KMS-11 (cell line): ENCODE measurements around the gene CTSA.

Experiments used
- H2AFZ ChIP-seq: fragments of 200-600 bp; sonication (generic); 2 replicates; pipeline ENCODE4 v1.6.1; 2016; ENCODE audit warnings: antibody characterized with exemption, mixed run types, low read depth
- H3K27ac ChIP-seq: fragments of 200-600 bp; sonication (generic); 2 replicates; pipeline ENCODE4 v1.6.1; 2016; ENCODE audit warnings: mild to moderate bottlenecking, mixed run types
- H3K27me3 ChIP-seq: fragments of 200-600 bp; sonication (generic); 2 replicates; pipeline ENCODE4 v1.6.1; 2017; ENCODE audit warnings: mild to moderate bottlenecking, low read depth, mixed run types, moderate library complexity; ENCODE audit not compliant: insufficient read depth
- H3K36me3 ChIP-seq: fragments of 200-600 bp; sonication (generic); 2 replicates; pipeline ENCODE4 v1.6.1; 2017; ENCODE audit warnings: mild to moderate bottlenecking, mixed run types; ENCODE audit not compliant: insufficient read depth
- H3K4me1 ChIP-seq: fragments of 200-600 bp; sonication (generic); 2 replicates; pipeline ENCODE4 v1.6.1; 2016; ENCODE audit warnings: mild to moderate bottlenecking, low read depth, mixed run types; ENCODE audit not compliant: poor library complexity, severe bottlenecking
- H3K4me2 ChIP-seq: fragments of 200-600 bp; sonication (generic); 2 replicates; pipeline ENCODE4 v1.7.0; 2016; ENCODE audit warnings: mild to moderate bottlenecking, mixed run types
- H3K4me3 ChIP-seq: fragments of 200-600 bp; sonication (generic); IDR thresholded peaks from 2 replicates; pipeline ENCODE4 v1.6.1; 2017; ENCODE audit warnings: low read depth, low read length, mixed read lengths; ENCODE audit not compliant: insufficient read depth
- H3K79me2 ChIP-seq: fragments of 200-600 bp; sonication (generic); 2 replicates; pipeline ENCODE4 v1.6.1; 2016; ENCODE audit warnings: low read depth, mixed run types; ENCODE audit not compliant: insufficient read depth
- H3K9ac ChIP-seq: fragments of 200-600 bp; sonication (generic); 2 replicates; pipeline ENCODE4 v1.6.1; 2016; ENCODE audit warnings: mild to moderate bottlenecking, mixed run types
- H4K20me1 ChIP-seq: fragments of 200-600 bp; sonication (generic); 2 replicates; pipeline ENCODE4 v1.6.1; 2016; ENCODE audit warnings: mild to moderate bottlenecking, mixed run types; ENCODE audit not compliant: insufficient read depth
- CTCF ChIP-seq: fragments of 200-600 bp; sonication (generic); conservative IDR thresholded peaks from 2 replicates; pipeline ENCODE4 v1.6.1; 2017; ENCODE audit warnings: low read depth, mild to moderate bottlenecking, antibody characterized with exemption, low read length, moderate library complexity, mixed read lengths

The CTSA gene

DNA sequence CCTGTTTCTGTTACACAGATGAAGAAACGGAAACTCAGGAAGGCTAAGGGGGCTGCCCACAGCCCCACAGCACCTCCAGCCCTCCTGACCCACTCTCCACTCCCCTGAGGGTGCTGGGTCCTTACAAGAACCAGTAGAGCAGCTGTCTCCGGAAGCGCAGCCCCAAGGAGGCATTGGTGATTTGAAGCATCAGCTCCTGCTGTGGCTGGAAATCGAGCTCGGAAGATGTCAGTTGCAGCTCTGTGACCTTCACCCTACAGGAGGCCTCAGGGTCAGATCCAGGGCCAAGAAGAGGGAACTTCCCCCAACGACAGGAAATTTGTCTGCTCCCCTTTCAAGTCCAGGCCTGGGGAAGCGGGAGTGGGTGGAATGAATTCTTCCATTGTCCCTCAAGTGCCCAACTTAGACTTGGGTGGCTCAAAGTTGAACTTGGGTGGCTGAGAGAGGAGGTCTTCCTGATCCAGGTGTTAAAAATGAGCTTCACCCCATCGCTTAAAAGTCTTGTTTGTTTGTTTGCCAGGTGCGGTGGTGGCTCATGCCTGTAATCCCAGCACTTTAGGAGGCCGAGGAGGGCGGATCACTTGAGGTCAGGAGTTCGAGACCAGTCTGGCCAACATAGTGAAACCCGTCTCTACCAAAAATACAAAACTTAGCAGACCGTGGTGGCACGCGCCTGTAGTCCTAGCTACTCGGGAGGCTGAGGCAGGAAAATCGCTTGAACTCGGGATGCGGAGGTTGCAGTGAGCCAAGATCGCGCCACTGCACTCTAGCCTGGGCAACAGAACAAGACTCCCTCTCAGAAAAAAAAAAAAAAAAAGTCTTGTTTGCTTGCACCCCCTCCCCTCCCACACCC is 18.9 kb downstream of the CTSA start:
- Histone ChIP-seq H3K79me2 (no peaks in the 10 kb centered on the region), H3K27ac (no peak overlapping the region), H3K4me2 (peak overlapping the region; percentile 36; the same call in 1 of the 2 replicates), H3K27me3 (no peaks in the 10 kb centered on the region), H3K4me3 (no peak overlapping the region), H2AFZ (peak overlapping the region; percentile 27; the same call in 1 of the 2 replicates), H3K36me3 (no peaks in the 10 kb centered on the region), H3K4me1 (peaks cover 15% of the 10 kb centered on the region), H4K20me1 (no peaks in the 10 kb centered on the region), H3K9ac (no peak overlapping the region)
- no peak for TF ChIP-seq CTCF

DNA sequence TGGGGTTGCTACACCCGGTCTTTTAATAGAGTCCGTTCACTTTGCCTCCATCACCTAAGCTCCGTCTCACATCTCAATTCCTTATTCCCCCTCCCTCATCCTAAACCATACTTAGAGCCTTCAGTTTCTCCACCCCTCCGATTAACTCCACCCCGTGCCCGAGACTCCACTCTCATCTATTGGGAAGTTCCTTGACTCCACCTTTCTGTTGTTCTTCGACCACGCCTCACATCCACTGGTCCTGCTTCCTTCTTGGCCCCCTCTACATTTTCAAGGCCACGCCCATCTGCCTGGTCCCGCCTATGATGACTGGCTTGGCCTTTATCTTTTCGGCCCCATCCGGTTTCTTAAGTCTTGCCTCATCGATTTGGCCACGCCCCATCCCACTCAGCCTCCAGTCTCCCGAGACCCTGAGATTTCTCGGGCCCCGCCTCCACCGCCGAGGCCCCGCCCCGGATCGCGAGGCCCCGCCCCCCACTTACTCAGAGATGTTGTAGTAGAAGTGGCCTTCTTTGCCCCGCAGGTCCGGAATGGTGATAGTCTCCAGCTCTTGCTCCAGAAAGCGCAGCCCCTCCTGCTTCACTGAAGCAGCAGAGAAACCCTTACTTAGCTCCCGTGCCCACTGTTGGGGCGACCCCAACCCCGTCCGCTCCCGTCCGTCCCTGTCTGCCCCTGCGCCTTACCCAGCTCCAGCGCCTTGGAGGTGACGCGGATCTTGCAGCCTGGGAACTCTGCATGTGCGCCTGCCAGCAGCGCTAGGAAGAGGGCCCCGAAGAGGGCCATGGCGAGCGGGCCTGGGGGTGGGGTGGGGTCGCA is 19.7 kb downstream of the CTSA start:
- peak overlapping the region; percentile 84 for H3K9ac ChIP-seq
- peak overlapping the region; percentile 84 for H3K27ac ChIP-seq
- peak overlapping the region; percentile 92 for H3K4me2 ChIP-seq

GRCh38 chr20:45911486-45912343 is 20.6 kb downstream of the CTSA start, which contains the start of gene PLTP:
Gene PLTP (minus strand): TSS chr20:45912155. CDS start chr20:45911452, 703 bp downstream.
- peak within 1 kb of the TSS; percentile 84 for H3K9ac ChIP-seq
- no peaks in the 10 kb centered on the region for H3K79me2 ChIP-seq
- no peak within 1 kb of the TSS for H3K4me3 ChIP-seq
- no peak for TF ChIP-seq CTCF
- H3K27ac ChIP-seq, result peak within 1 kb of the TSS; percentile 84
- peaks cover 15% of the 10 kb centered on the region for H3K4me1 ChIP-seq
- H3K36me3 ChIP-seq, result no peaks in the 10 kb centered on the region
- no peaks in the 10 kb centered on the region for H3K27me3 ChIP-seq
- H3K4me2 ChIP-seq, result peak within 1 kb of the TSS; percentile 92
- H2AFZ ChIP-seq, result peak within 1 kb of the TSS; percentile 70
- no peaks in the 10 kb centered on the region for H4K20me1 ChIP-seq

More for the DNA sequence above, 19.7 kb downstream of the CTSA start:
- peak overlapping the region; percentile 70 for H2AFZ ChIP-seq
- H3K36me3 ChIP-seq, result no peaks in the 10 kb centered on the region
- no peaks in the 10 kb centered on the region for H3K27me3 ChIP-seq
- no peak for TF ChIP-seq CTCF
- H3K4me1 ChIP-seq, result peaks cover 15% of the 10 kb centered on the region
- no peak overlapping the region for H3K4me3 ChIP-seq
- H3K79me2 ChIP-seq, result no peaks in the 10 kb centered on the region
- no peaks in the 10 kb centered on the region for H4K20me1 ChIP-seq

GRCh38 chr20:45912344-45912682 is 21.2 kb downstream of the CTSA start:
- no peak overlapping the region for H3K4me3 ChIP-seq
- H3K36me3 ChIP-seq, result no peaks in the 10 kb centered on the region
- H3K79me2 ChIP-seq, result no peaks in the 10 kb centered on the region
- H3K9ac ChIP-seq, result peak overlapping the region; percentile 84
- no peak for TF ChIP-seq CTCF
- peak overlapping the region; percentile 70 for H2AFZ ChIP-seq
- no peaks in the 10 kb centered on the region for H4K20me1 ChIP-seq
- peaks cover 15% of the 10 kb centered on the region for H3K4me1 ChIP-seq
- peak overlapping the region; percentile 84 for H3K27ac ChIP-seq
- H3K4me2 ChIP-seq, result peak overlapping the region; percentile 92
- H3K27me3 ChIP-seq, result no peaks in the 10 kb centered on the region
